Sigmoid colon (tissue), 4 donors: ENCODE data around the gene IFT74.

Experiments
- POLR2AphosphoS5 ChIP-seq, 4 donors: sonication (generic); formaldehyde crosslinking; IDR thresholded peaks; one replicate each; pipeline ENCODE4 v1.6.1; 2017; ENCODE audit warnings: antibody characterized with exemption in 4 of 4
- TF ChIP-seq, protein P1 (sequence below), 4 experiments: fragments of 450-650 bp in 3 of 4; fragments of 200-600 bp in 1 of 4; IDR thresholded peaks; one replicate each; pipeline ENCODE4 v1.5.1; 2016 to 2019; ENCODE audit warnings: antibody characterized with exemption in 4 of 4, mild to moderate bottlenecking in 3 of 4, moderate library complexity in 2 of 4

DNA sequence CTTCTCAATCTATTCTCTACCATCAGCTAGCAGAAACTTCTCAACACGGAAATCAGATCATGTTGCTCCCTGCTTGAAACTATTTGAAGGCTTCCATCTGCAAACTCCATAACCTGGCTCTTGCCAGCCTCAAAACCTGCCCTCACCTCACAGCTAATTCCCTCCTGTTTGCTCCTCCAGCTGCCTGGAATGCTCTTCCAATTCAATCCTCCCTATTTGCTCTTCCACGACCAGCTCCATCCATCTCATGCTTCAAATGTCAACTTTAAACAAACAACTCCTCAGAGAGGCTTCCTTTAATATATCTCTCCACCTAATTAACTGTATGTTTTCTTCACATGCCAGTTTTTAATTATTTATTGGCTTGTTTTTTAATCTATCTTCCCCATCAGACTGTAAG lies 10.6 kb upstream of the IFT74 start:
- no peak for TF ChIP-seq POLR2AphosphoS5 (IDR thresholded peaks at IDR 0.05)
- TF ChIP-seq, protein P1, sequence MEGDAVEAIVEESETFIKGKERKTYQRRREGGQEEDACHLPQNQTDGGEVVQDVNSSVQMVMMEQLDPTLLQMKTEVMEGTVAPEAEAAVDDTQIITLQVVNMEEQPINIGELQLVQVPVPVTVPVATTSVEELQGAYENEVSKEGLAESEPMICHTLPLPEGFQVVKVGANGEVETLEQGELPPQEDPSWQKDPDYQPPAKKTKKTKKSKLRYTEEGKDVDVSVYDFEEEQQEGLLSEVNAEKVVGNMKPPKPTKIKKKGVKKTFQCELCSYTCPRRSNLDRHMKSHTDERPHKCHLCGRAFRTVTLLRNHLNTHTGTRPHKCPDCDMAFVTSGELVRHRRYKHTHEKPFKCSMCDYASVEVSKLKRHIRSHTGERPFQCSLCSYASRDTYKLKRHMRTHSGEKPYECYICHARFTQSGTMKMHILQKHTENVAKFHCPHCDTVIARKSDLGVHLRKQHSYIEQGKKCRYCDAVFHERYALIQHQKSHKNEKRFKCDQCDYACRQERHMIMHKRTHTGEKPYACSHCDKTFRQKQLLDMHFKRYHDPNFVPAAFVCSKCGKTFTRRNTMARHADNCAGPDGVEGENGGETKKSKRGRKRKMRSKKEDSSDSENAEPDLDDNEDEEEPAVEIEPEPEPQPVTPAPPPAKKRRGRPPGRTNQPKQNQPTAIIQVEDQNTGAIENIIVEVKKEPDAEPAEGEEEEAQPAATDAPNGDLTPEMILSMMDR (IDR thresholded peaks at IDR 0.05): no peak
